Transverse colon (tissue), 4 donors: Measurements from ENCODE around the gene FUZ. TPM values are rescaled to one million over a fixed set of nuclear protein-coding genes. Genes with fewer than 3 reads are reported as not detected.

Experiments used
- DNase-seq: peaks from one replicate; pipeline ENCODE4 v3.0.0-alpha.2; 2019
- H3K27ac ChIP-seq, 4 donors: fragments of 200-600 bp; sonication (generic); 2 replicates each; pipeline ENCODE4 v1.5.1; 2016 to 2018; ENCODE audit warnings: inconsistent platforms in 4 of 4
- H3K27me3 ChIP-seq: fragments of 200-600 bp; sonication (generic); 2 replicates; pipeline ENCODE4 v1.5.1; 2017; ENCODE audit warnings: inconsistent platforms
- H3K36me3 ChIP-seq, 4 donors: fragments of 200-600 bp; sonication (generic); 2 replicates each; pipeline ENCODE4 v1.5.1; 2017 to 2019; ENCODE audit warnings: inconsistent platforms in 4 of 4
- H3K4me1 ChIP-seq, 4 donors: fragments of 200-600 bp; sonication (generic); 2 replicates each; pipeline ENCODE4 v1.5.1; 2017 to 2020; ENCODE audit warnings: inconsistent platforms in 4 of 4
- H3K4me3 ChIP-seq, 4 donors: fragments of 200-600 bp; sonication (generic); 1 replicate in 1 of 4; 2 replicates in 3 of 4; pipeline versions ENCODE4 v1.5.1 to v1.6.1; 2017 to 2019; ENCODE audit warnings: inconsistent platforms in 4 of 4
- H3K9me3 ChIP-seq, 2 donors: fragments of 200-600 bp; sonication (generic); 2 replicates each; pipeline ENCODE4 v1.5.1; 2017 to 2019; ENCODE audit warnings: inconsistent platforms in 2 of 2
- CTCF ChIP-seq, 5 experiments: fragments of 200-600 bp in 3 of 5; fragments of 450-650 bp in 2 of 5; sonication (generic) in 3 of 5; IDR thresholded peaks; 1 replicate in 2 of 5; 2 replicates in 3 of 5; pipeline ENCODE4 v1.5.1; 2016 to 2017; ENCODE audit warnings: antibody characterized with exemption in 5 of 5, inconsistent platforms in 3 of 5, mild to moderate bottlenecking in 2 of 5, moderate library complexity in 1 of 5
- EP300 ChIP-seq: sonication (generic); formaldehyde crosslinking; IDR thresholded peaks from one replicate; pipeline ENCODE4 v1.6.1; 2017; ENCODE audit warnings: antibody characterized with exemption, low read depth
- POLR2A ChIP-seq: fragments of 450-650 bp; IDR thresholded peaks from one replicate; pipeline ENCODE4 v1.6.1; 2016; ENCODE audit warnings: antibody characterized with exemption, mild to moderate bottlenecking, moderate library complexity
- POLR2AphosphoS5 ChIP-seq, 3 donors: sonication (generic); formaldehyde crosslinking; IDR thresholded peaks; one replicate each; pipeline ENCODE4 v1.6.1; 2016; ENCODE audit warnings: antibody characterized with exemption in 3 of 3
- WGBS, 2 donors: methylation state at CpG; one replicate each; pipeline ENCODE4 v1.1.5; 2018; ENCODE audit warnings: low coverage in 1 of 2; 5-methylcytosine and 5-hydroxymethylcytosine counted together
- in situ Hi-C, 4 donors: fragments of 200-750 bp; cut with MboI; loops; one replicate each; pipeline versions ENCODE4 v1.15.0 to v1.15.1; 2017; ENCODE audit warnings: low sequenced_read_pairs in 3 of 4, low pct_ligation_motif_present in 1 of 4, low pct_unique_long_range_greater_than_20kb in 1 of 4
- intact Hi-C: fragments of 100-400 bp; cut with DNase I; formaldehyde crosslinking; loops from one replicate; pipeline ENCODE4 v1.15.1; 2023; ENCODE audit warnings: low total_unique reads
- total RNA-seq, 4 donors: library from RNA; depleted of rRNA; stranded (reverse); fragments of >200 nt; gene quantifications; one replicate each; pipeline ENCODE4 v1.1.0, GENCODE V29; 2016

The FUZ gene
- total RNA-seq, 4 donors from 2014 or later: 10.2 to 20.1 (median 13.1) TPM

- Histone ChIP-seq H3K27me3 (no peaks in the 10 kb centered on the region), H3K4me3 (no peak overlapping the region), H3K9me3 (no peaks in the 10 kb centered on the region), H3K36me3 (no peaks in the 10 kb centered on the region), H3K27ac (no peak overlapping the region), H3K4me1 (peaks cover 13 to 32% (median 27%) of the 10 kb centered on the region in 4 donors)
- in situ Hi-C loops: no loop called here
- 89 to 92% methylated on average over 4 to 8 of the region's 8 CpGs for WGBS, 2 donors
- TF ChIP-seq EP300 (no peak), POLR2A (no peak), POLR2AphosphoS5 (IDR thresholded peaks at IDR 0.05) (no peak), CTCF (IDR thresholded peaks at IDR 0.05) (no peak)
- intact Hi-C loops: no loop called here
- DNase-seq: no peak
Measured at GRCh38 chr19:49770529-49770928, 42.6 kb downstream of the FUZ start.

GRCh38 chr19:49767967-49768581 is 45.0 kb downstream of the FUZ start:
- no peak for TF ChIP-seq POLR2AphosphoS5 (IDR thresholded peaks at IDR 0.05)
- TF ChIP-seq POLR2A: no peak
- TF ChIP-seq CTCF (IDR thresholded peaks at IDR 0.05): no peak
- TF ChIP-seq EP300: no peak
- intact Hi-C loops (loop anchor here (5.0 kb wide), 1 partner anchor 39 kb away; no protein-coding TSS in a partner anchor), in situ Hi-C loops (no loop called here)
- no peak for DNase-seq
- H3K27ac ChIP-seq: peak overlapping the region in 3 of 4 donors; percentile 85 to 93 (median 85)
- no peaks in the 10 kb centered on the region for H3K36me3 ChIP-seq
- peaks cover 13 to 31% (median 28%) of the 10 kb centered on the region in 4 donors for H3K4me1 ChIP-seq
- no peaks in the 10 kb centered on the region for H3K27me3 ChIP-seq
- H3K9me3 ChIP-seq: no peaks in the 10 kb centered on the region
- peak overlapping the region; percentile 82 to 98 (median 90) for H3K4me3 ChIP-seq
- WGBS, 2 donors: 65 to 70% methylated on average over 5 to 12 of the region's 12 CpGs

GRCh38 chr19:49767381-49767780 is 45.7 kb downstream of the FUZ start:
- intact Hi-C loops (loop anchor here (5.0 kb wide), 1 partner anchor 40 kb away; no protein-coding TSS in a partner anchor), in situ Hi-C loops (no loop called here)
- H3K27ac ChIP-seq: peak overlapping the region; percentile 85 to 93 (median 88)
- H3K36me3 ChIP-seq: no peaks in the 10 kb centered on the region
- H3K9me3 ChIP-seq: no peaks in the 10 kb centered on the region
- 0 to 1% methylated on average over 9 of the region's 9 CpGs for WGBS, 2 donors
- TF ChIP-seq CTCF (IDR thresholded peaks at IDR 0.05) (no peak), POLR2A (no peak), POLR2AphosphoS5 (IDR thresholded peaks at IDR 0.05) (no peak), EP300 (no peak)
- H3K4me3 ChIP-seq: peak overlapping the region; percentile 82 to 98 (median 90)
- no peaks in the 10 kb centered on the region for H3K27me3 ChIP-seq
- peaks cover 13 to 31% (median 24%) of the 10 kb centered on the region in 4 donors for H3K4me1 ChIP-seq
- DNase-seq: no peak

GRCh38 chr19:49766930-49767299 is 46.2 kb downstream of the FUZ start, which contains the start of gene AP2A1:
AP2A1 (plus strand) TSS chr19:49767001; CDS start chr19:49767134, 133 bp downstream.
- peak within 1 kb of the TSS; percentile 82 to 98 (median 90) for H3K4me3 ChIP-seq
- H3K36me3 ChIP-seq: no peaks in the 10 kb centered on the region
- H3K9me3 ChIP-seq: no peaks in the 10 kb centered on the region
- H3K4me1 ChIP-seq: peaks cover 13 to 31% (median 24%) of the 10 kb centered on the region in 4 donors
- DNase-seq: no peak
- 1% methylated on average over 23 of the region's 38 CpGs; no CpG with 5 or more reads in 1 of the 2 donors for WGBS, 2 donors
- no peaks in the 10 kb centered on the region for H3K27me3 ChIP-seq
- in situ Hi-C loops (no loop called here), intact Hi-C loops (loop anchor here (5.0 kb wide), 1 partner anchor 40 kb away; no protein-coding TSS in a partner anchor)
- H3K27ac ChIP-seq: peak within 1 kb of the TSS; percentile 87 to 96 (median 94)
- TF ChIP-seq CTCF (IDR thresholded peaks at IDR 0.05) (no peak), POLR2A (peak; percentile 46), POLR2AphosphoS5 (IDR thresholded peaks at IDR 0.05) (peak; percentile 11 to 78 (median 75)), EP300 (no peak)
